GM12878 (cell line): ENCODE measurements around the gene NFYB. TPM values are rescaled to one million over a fixed set of nuclear protein-coding genes. Genes with fewer than 3 reads are reported as not detected.

ENCODE experiments used
- ATAC-seq: fragments of 200-7000 bp; cut with Tn5 transposase; 3 replicates; pipeline ENCODE4 v1.9.1; 2020; ENCODE audit warnings: mild to moderate bottlenecking, moderate library complexity
- BruUV-seq: library from RNA; stranded (reverse); fragments of 400-500 nt; replicated peaks from 2 replicates; lab custom pipeline; 2021; lab: Mats Ljungman, UMichigan
- CTCF ChIA-PET: fragments of 300-600 bp; sonication (Branson Sonifier 250); formaldehyde crosslinking; extraction: SDS; loops from one replicate; lab custom pipeline; 2021; ENCODE audit warnings: inconsistent platforms; lab: Yijun Ruan, JAX
- POLR2A ChIA-PET: fragments of 350-600 bp; formaldehyde crosslinking; extraction: SDS; loops from one replicate; lab custom pipeline; 2021; ENCODE audit warnings: inconsistent platforms; lab: Charles Lee
- RAD21 ChIA-PET: fragments of 300-600 bp; sonication (Branson Sonifier 250); formaldehyde crosslinking; loops from one replicate; lab custom pipeline; 2023; ENCODE audit warnings: antibody characterized with exemption; ENCODE audit not compliant: unreplicated experiment; lab: Charles Lee
- SMC1A ChIA-PET: fragments of 300-600 bp; sonication (Branson Sonifier 250); formaldehyde crosslinking; loops from one replicate; lab custom pipeline; 2023; ENCODE audit not compliant: unreplicated experiment, uncharacterized antibody; lab: Charles Lee
- DNase-seq: peaks from one replicate; pipeline ENCODE4 v3.0.0-alpha.2; 2011; ENCODE audit warnings: low read depth, low spot score
- FAIRE-seq: peaks from 3 replicates; lab custom pipeline; 2011; peaks lifted over from hg19 to GRCh38; lab: Jason Lieb, UNC
- H2AFZ ChIP-seq: 2 replicates; pipeline ENCODE4 v1.6.0; 2011; ENCODE audit warnings: low read depth, low read length, control low read depth; ENCODE audit not compliant: control insufficient read depth
- H3K27ac ChIP-seq: 2 replicates; pipeline ENCODE4 v1.5.1; 2011; ENCODE audit warnings: control low read depth; ENCODE audit not compliant: control insufficient read depth, insufficient read depth
- H3K27me3 ChIP-seq, 2 experiments: replicated peaks in 1 of 2; 2 replicates each; pipeline versions ENCODE4 v1.6.0 to v1.6.1; 2011; ENCODE audit warnings: low read length in 1 of 2; ENCODE audit not compliant: control insufficient read depth in 2 of 2, insufficient read depth in 2 of 2
- H3K36me3 ChIP-seq, 2 experiments: 2 replicates each; pipeline ENCODE4 v1.5.1; 2011; ENCODE audit warnings: low read length in 1 of 2; ENCODE audit not compliant: control insufficient read depth in 2 of 2, insufficient read depth in 2 of 2
- H3K4me1 ChIP-seq: 2 replicates; pipeline ENCODE4 v1.6.1; 2011; ENCODE audit warnings: mild to moderate bottlenecking, low read length, moderate library complexity, mixed read lengths; ENCODE audit not compliant: control insufficient read depth, insufficient read depth
- H3K4me2 ChIP-seq: 2 replicates; pipeline ENCODE4 v1.6.0; 2011; ENCODE audit warnings: control low read depth; ENCODE audit not compliant: control insufficient read depth, insufficient read depth
- H3K4me3 ChIP-seq: fragments of 200-600 bp; sonication (generic); 2 replicates; pipeline ENCODE4 v1.5.1; 2016
- H3K79me2 ChIP-seq: 2 replicates; pipeline ENCODE4 v1.6.0; 2011; ENCODE audit warnings: low read length; ENCODE audit not compliant: control insufficient read depth, insufficient read depth
- H3K9ac ChIP-seq: 2 replicates; pipeline ENCODE4 v1.8.0; 2011; ENCODE audit warnings: low read length, control low read depth, mixed read lengths; ENCODE audit not compliant: control insufficient read depth, insufficient read depth
- H3K9me3 ChIP-seq: replicated peaks from 3 replicates; pipeline ENCODE4 v1.5.1; 2011; ENCODE audit warnings: mild to moderate bottlenecking, low read length; ENCODE audit not compliant: control insufficient read depth, insufficient read depth
- H4K20me1 ChIP-seq: 2 replicates; pipeline ENCODE4 v1.6.0; 2011; ENCODE audit not compliant: control insufficient read depth, insufficient read depth
- BMI1 ChIP-seq: fragments of 450-650 bp; IDR thresholded peaks from 2 replicates; pipeline ENCODE4 v1.6.1; 2016; ENCODE audit warnings: mild to moderate bottlenecking, moderate library complexity, borderline replicate concordance
- CEBPZ ChIP-seq: fragments of 150-350 bp; IDR thresholded peaks from 2 replicates; pipeline ENCODE4 v1.6.1; 2016; ENCODE audit warnings: low read depth, low read length
- E2F8 ChIP-seq: fragments of 450-650 bp; IDR thresholded peaks from 2 replicates; pipeline ENCODE4 v1.6.1; 2018; ENCODE audit warnings: mild to moderate bottlenecking, low read depth, moderate library complexity; ENCODE audit not compliant: partially characterized antibody
- MEF2B ChIP-seq: fragments of 450-650 bp; IDR thresholded peaks from 2 replicates; pipeline ENCODE4 v1.6.1; 2018; ENCODE audit warnings: mild to moderate bottlenecking, moderate library complexity; ENCODE audit not compliant: partially characterized antibody, poor library complexity, severe bottlenecking
- NR2C1 ChIP-seq: fragments of 450-650 bp; IDR thresholded peaks from 2 replicates; pipeline ENCODE4 v1.6.1; 2017; ENCODE audit warnings: antibody characterized with exemption, mild to moderate bottlenecking, moderate library complexity
- RELB ChIP-seq: fragments of 450-650 bp; IDR thresholded peaks from 2 replicates; pipeline ENCODE4 v1.6.1; 2017; ENCODE audit warnings: low read depth, mild to moderate bottlenecking, moderate library complexity
- SMARCA5 ChIP-seq: fragments of 450-650 bp; IDR thresholded peaks from 2 replicates; pipeline ENCODE4 v1.6.1; 2017; ENCODE audit warnings: mild to moderate bottlenecking
- TCF3 ChIP-seq: IDR thresholded peaks from 2 replicates; pipeline ENCODE4 v1.6.1; 2012; ENCODE audit warnings: low read depth, mild to moderate bottlenecking, low read length, borderline replicate concordance; ENCODE audit not compliant: insufficient read depth
- TCF7 ChIP-seq: IDR thresholded peaks from 2 replicates; pipeline ENCODE4 v1.6.1; 2014; ENCODE audit warnings: antibody characterized with exemption, borderline replicate concordance
- ZNF24 ChIP-seq: fragments of 450-650 bp; IDR thresholded peaks from 2 replicates; pipeline ENCODE4 v1.6.1; 2017; ENCODE audit warnings: antibody characterized with exemption, mild to moderate bottlenecking
- ZNF622 ChIP-seq: fragments of 450-650 bp; IDR thresholded peaks from 2 replicates; pipeline ENCODE4 v1.6.1; 2017; ENCODE audit warnings: mild to moderate bottlenecking, inconsistent platforms
- WGBS: methylation state at CpG from one replicate; pipeline ENCODE4 v1.1.6; 2016; ENCODE audit warnings: low lambda C conversion rate; ENCODE audit not compliant: insufficient replicate concordance, insufficient coverage; ENCODE audit errors: missing lambda C conversion rate; 5-methylcytosine and 5-hydroxymethylcytosine counted together
- in situ Hi-C: fragments of 300-500 bp; cut with MboI; formaldehyde crosslinking; loops from 9 replicates; pipeline ENCODE4 v1.14.3; 2018; ENCODE audit warnings: mixed read lengths
- intact Hi-C: fragments of 100-400 bp; cut with micrococcal nuclease; formaldehyde crosslinking; loops from one replicate; pipeline ENCODE4 v1.14.2; 2022; ENCODE audit not compliant: unreplicated experiment
- polyA plus RNA-seq, 11 experiments: library from polyadenylated mRNA; depleted of rRNA in 4 of 11; unstranded in 6 of 11; stranded (reverse) in 5 of 11; fragments of >200 nt; fragmentation: Nextera tagmentation in 4 of 11; fragmentation: Illumina TruSeq in 1 of 11; extraction: Ambion mirVana in 4 of 11; extraction: Trizol in 1 of 11; gene quantifications; 1 replicate in 1 of 11; 2 replicates in 10 of 11; pipeline versions ENCODE4 v1.2.1 to v1.2.3, GENCODE V29; 2011 to 2016; ENCODE audit warnings: inconsistent platforms in 2 of 11, missing spikeins in 2 of 11, low read depth in 1 of 11
- total RNA-seq, 4 experiments: library from RNA; depleted of rRNA in 3 of 4; stranded (reverse); fragments of >200 nt in 3 of 4; fragmentation: Illumina TruSeq in 1 of 4; extraction: Trizol in 1 of 4; gene quantifications; 2 replicates each; pipeline versions ENCODE4 v1.2.1 to v1.2.3, GENCODE V29; 2013 to 2021

The NFYB gene
- total and polyA plus RNA-seq, 10 of the 15 experiments (the other 5 are each of a cell fraction or from before 2014, with no cell fraction given): 13.8 to 42.3 (median 28.2) TPM

- H3K4me3 ChIP-seq: no peak overlapping the region
- ChIA-PET CTCF (interaction anchor here (1.2 to 4.6 kb wide), 6 partner anchors 8 to 214 kb away, joined by 3 to 46 read pairs (median 6); no protein-coding TSS in a partner anchor), RAD21 (interaction anchor here (1.0 to 2.9 kb wide), 3 partner anchors 10 to 33 kb away, joined by 3 to 12 read pairs (median 3); partner anchors contain the start of gene HCFC2), SMC1A (interaction anchor here (1.0 to 4.6 kb wide), 6 partner anchors 11 to 278 kb away, joined by 3 to 29 read pairs (median 4); partner anchors contain the start of gene HCFC2), POLR2A (no interaction called here)
- in situ Hi-C loops (no loop called here), intact Hi-C loops (no loop called here)
- H3K4me2 ChIP-seq: no peak overlapping the region
- H3K27me3 ChIP-seq: no peaks in the 10 kb centered on the region
- H3K4me1 ChIP-seq: no peaks in the 10 kb centered on the region
- DNase-seq (no peak), ATAC-seq (no peak), FAIRE-seq (no peak)
- H2AFZ ChIP-seq: no peak overlapping the region
- WGBS: 100% methylated on average over 2 of the region's 2 CpGs
- H3K36me3 ChIP-seq: peaks cover 0 to 3% of the 10 kb centered on the region in 2 experiments; a peak in 3 of 4 replicates
- no peak overlapping the region for H3K9ac ChIP-seq
- TF ChIP-seq MEF2B (no peak), RELB (no peak), BMI1 (no peak), NR2C1 (no peak), TCF7 (no peak), ZNF24 (no peak), ZNF622 (no peak), CEBPZ (no peak), E2F8 (no peak), SMARCA5 (no peak), TCF3 (no peak)
- no peaks in the 10 kb centered on the region for H3K79me2 ChIP-seq
- no peak overlapping the region for H3K27ac ChIP-seq
- no TSS peak for BruUV-seq
- no peaks in the 10 kb centered on the region for H3K9me3 ChIP-seq
- H4K20me1 ChIP-seq: no peaks in the 10 kb centered on the region
These were observed 40.1 kb downstream of the NFYB start for GRCh38 chr12:104097954-104098353.
